Head of caudate nucleus (tissue), 42 donors: ENCODE measurements around the gene HCN3.
"Not testable (repeated sequence)": the region's sequence is repeated elsewhere in the genome, so short reads cannot be mapped to it uniquely, and the experiment has no call there.

Source experiments
- DNase-seq, 42 donors: peaks; one replicate each; pipeline versions ENCODE4 v3.0.0 to v3.0.0-alpha.2; 2020 to 2021; ENCODE audit warnings: mixed read lengths in 7 of 42
- intact Hi-C: fragments of 100-400 bp; cut with DNase I; formaldehyde crosslinking; loops from one replicate; pipeline ENCODE4 v1.15.0; 2022

The HCN3 gene

DNA sequence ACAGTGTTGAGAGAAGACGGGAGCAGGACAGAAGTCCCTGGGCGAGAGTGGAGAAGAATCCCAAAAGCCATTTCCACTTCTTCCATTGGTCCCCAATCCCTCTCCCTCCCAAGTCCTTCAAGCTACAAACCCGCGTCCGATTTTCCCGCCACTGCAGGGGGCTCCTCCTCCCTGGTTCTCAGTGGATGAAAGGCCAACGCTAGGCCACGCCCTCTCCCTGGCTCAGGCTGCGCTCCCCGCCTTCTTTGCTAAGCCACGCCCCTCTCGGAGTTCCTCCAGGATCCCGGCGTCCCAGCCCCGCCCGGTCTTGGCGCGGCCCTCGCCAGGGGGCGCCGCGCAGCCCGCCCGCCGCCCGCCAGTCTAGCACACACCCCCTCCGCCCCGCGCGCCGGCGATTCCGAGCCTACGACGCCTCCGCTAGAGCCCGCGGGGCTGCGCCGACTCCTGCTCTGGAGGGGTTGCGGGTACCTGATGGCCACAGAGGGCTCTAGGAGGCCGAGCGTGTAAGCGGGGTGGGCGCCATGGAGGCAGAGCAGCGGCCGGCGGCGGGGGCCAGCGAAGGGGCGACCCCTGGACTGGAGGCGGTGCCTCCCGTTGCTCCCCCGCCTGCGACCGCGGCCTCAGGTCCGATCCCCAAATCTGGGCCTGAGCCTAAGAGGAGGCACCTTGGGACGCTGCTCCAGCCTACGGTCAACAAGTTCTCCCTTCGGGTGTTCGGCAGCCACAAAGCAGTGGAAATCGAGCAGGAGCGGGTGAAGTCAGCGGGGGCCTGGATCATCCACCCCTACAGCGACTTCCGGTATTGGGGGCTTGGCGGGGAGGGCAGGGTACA lies at the start of gene HCN3:
HCN3 (plus strand) TSS at position 394 of the 832 bp plus-strand sequence; CDS start at position 522, 128 bp downstream.
- intact Hi-C loops = loop anchor here (5.0 kb wide), 1 partner anchor 45 kb away; the partner anchor contains the start of gene RUSC1
- peak; percentile 96 to 100 (median 99) for DNase-seq

DNA sequence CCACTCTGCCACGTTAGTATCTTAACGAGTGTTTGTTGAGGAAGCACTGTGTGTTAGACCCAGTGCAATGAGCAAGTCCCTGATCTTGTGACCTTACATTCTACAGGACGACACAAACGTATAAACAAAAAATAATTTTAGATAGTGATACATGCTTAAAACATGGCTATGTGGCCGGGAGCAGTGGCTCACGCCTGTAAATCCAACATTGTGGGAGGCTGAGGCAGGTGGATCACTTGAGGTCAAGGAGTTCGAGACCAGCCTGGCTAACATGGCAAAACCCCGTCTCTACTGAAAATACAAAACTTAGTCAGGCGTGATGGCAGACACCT lies 49.2 kb upstream of the HCN3 start:
- intact Hi-C loops = no loop called here
- no peak for DNase-seq

DNA sequence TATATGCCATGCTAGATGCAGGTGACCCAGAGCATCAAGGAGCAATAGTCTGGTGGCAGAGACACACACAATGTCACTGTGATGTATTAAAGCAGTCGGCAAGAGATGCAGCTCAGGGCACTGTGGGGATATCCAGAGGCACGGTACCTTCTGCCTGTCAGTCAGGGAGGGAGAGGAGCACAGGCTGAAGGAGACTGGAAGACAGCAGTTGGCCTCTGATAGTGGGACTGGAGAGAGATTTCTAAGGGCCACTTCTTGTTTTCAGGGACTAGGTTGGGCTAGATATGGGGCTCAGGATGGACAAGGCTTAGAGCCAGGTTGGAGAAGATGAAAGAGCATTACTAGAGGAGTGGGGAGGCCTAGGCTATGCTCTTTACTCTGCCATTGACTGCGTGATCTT lies 46.0 kb upstream of the HCN3 start:
- DNase-seq, intact Hi-C loops: not testable (repeated sequence)

DNA sequence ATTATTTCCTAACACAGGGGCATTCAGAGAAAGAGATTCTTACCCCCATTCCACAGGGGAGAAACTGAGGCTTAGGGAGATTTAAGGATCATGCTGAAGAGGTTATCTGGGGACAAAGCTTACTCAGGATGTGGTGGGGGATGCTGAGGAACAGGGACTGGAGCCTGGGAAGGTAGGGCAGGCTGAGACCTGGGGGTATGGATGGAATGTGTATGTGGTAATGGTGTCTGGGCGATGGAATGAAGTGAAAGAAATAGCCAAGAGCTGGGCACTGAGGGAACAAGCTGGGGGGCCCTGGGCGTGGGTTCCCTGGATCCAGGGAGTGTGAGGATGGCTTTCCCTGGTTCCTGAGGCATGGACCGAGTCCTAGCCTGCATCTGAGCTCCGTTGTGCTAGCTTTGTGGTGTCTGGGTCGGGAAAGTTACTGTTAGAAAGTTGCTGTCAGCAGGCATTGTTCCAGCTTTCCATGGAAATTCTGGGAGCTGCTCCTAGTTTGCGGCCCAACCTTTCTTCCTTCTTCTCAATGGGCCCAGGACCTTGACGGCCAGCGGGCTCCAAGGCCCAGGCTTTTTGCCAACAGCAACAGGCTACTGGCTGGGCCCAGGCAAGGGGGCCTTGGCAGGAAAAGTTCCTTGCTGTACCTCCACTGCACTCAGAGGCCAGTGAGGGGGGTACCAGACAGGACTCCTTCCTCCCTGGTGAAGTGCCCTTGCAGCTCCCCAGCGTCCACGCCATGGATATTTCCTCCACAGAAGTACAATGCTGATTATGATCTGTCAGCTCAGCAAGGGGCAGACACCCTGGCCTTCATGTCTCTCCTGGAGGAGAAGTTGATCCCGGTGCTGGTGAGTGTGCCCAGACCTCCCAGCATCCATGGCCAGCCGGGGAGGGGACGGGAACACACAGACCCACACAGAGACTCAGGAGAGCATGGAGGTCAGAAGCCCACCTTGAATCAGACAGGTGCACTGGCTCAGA lies 45.0 kb upstream of the HCN3 start:
- peak in 17 of 42 donors; percentile 12 to 64 (median 44) for DNase-seq
- intact Hi-C loops = not testable (repeated sequence)

DNA sequence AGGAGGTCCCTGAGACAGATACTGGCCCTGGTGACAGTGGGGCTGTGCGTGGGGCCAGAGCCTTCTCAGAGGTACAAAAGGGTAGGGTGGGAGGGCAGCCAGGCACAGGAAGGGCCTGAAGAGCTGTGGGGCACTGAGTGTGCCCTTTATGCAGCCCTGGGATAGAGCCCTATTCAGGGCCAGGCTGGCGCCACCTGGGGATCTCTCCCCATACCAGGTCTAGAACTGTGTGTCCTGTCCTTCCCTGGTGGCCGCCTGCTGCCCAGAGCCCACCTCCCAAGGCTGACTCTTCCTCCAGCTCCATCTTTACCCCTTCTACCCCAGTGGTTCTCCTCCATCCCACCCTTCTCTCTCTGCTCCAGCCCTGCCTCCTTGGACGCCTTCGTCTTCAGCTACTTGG lies 43.8 kb upstream of the HCN3 start:
- DNase-seq, intact Hi-C loops: not testable (repeated sequence)

DNA sequence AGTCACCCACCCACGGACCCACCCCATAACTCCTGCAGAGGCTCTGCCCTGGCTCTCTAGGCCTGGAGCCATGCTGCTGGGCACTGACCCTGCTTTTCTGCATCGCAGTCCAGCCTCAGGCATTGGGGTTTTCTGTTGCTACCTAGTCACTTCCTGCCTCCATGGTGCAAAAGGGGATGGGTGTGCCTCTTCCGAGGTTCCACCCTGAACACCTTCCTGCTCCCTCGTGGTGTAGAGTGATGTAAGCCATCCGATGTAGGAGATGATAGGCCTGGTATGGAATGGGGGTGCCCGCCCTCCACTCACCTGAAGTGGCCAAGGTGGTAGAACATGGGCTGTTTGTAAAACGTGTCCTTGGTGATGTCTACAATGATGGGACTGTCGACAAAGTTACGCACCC lies 41.9 kb upstream of the HCN3 start:
- DNase-seq, intact Hi-C loops: not testable (repeated sequence)

DNA sequence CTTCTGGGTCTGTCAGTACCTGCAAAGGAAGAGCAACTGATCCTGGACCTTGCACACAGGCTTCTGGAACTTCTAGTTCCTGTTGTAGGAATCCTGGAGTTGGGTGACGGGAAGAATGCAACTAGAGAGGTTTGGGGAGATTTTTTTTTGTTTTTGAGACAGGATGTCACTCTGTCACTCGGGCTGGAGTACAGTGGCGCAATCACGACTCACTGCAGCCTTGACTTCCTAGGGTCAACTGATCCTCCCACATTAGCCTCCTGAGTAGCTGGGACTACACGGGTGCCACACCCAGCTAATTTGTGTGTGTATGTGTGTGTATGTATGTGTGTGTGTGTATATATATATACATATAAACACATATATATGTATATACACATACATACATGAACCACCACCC lies 40.8 kb upstream of the HCN3 start:
- DNase-seq = peak in 1 of 42 donors; percentile 0
- intact Hi-C loops = no loop called here

DNA sequence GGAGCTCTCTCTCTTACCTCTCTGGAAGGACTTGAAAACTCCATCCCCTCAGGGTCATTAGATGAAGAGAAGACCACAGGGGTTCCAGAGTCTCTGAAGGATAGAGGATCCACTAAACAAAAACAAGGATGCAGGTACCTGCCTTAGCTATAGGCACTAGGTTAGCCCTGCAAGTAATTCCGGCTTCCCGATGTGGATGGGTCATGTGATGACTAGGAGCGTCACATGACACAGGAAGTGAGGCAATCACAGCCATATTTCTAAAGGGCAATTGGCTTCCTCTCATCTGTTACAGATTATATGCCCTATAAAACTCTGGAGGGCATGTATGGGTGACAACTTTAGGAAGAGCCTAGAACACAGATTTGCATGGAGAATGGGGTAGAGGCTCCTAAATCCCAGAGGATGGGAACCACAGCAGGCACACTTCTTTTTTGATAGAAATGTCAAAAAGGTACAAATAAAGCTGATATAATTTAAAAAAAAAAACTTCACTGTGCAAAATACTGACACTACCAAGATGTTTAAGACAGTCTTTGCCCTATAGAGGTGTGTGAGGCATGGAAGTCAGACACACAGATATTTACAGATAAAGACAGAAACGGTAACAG lies 36.1 kb upstream of the HCN3 start:
- DNase-seq = peak; percentile 59 to 95 (median 88)
- intact Hi-C loops = loop anchor here (5.0 kb wide), 1 partner anchor 34 kb away; the partner anchor contains the start of genes MTX1 and THBS3

DNA sequence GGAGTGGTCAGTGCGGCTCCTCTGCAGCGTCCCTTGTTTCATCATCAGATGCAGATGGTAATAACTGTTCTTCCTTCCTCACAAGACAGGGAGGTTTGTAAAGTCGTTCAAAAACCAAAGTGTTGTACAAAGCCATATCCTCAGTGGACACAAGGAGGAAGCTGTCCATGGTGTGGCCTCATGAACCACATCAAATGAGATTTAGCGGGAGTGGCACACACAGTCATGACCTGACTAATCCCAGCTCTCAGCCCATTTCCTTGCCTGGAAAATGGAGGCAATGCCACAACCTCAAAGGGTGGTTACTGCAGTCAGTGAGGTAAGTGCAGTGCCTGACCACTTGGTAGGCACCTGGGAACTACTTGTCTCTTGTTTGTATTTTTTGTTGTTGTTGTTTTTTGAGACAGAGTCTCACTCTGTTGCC lies 35.4 kb upstream of the HCN3 start:
- DNase-seq = no peak
- intact Hi-C loops = loop anchor here (5.0 kb wide), 1 partner anchor 35 kb away; the partner anchor contains the start of genes MTX1 and THBS3

DNA sequence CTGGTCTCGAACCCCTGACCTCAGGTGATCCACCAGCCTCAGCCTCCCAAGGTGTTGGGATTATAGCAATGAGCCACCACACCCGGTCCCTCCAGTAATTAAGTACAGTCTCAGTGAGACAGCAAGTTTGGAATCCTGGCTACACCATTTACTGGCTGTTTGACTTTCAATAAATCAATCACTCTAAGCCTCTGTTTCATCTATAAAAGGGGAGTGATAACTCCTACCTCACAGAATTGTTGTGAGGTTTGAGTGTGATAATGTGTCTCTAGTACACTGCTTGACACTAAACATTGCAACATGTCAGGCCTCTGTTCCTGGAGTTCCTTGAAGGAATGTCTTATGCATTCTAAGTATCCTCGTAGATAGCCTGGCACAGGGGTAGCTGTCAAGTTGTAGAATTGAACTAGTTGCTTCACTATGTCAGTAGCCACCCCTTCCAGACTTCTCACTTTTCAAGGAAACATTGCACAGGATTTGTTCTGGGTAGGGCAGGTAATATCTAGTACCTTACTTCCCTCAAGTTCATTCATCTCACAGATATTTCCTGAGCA lies 34.4 kb upstream of the HCN3 start:
- DNase-seq = no peak
- intact Hi-C loops = loop anchor here (5.0 kb wide), 1 partner anchor 36 kb away; the partner anchor contains the start of genes MTX1 and THBS3

DNA sequence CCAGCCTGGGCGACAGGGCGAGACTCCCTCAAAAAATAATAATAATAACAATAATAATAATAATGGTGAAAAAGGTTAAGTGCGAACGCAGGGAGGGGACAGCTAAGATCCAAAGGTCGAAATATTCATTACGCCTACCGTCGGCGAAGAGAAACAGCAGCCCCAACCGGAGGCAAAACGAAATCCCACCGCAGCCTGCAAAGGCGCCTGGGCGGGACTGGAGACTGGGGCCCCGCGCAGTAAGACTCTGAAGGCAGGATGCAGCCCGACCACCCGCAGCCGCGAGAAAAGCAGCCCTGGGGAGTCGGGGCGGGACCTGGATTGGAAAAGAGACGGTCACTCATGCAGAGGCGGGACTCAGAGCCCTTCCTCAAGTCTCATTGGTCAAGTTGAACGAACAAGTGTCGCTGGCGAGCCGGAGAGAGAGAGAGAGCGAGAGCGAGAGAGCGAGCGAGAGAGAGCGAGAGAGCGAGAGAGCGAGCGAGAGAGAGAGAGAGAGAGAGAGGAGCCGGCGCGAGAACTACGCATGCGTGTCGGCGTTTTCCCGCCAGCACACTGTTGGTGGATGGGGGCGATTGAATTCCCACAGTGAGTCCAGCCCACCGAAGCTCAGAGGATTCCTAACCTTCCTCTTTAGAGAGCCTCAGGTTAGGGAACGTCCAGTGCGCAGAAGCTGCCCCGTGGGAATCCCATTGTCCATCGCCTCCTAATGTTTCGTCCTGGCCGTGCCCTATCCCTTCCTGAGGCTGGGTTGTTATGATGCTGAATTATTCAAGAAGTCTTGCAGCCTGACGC lies 32.7 kb upstream of the HCN3 start:
- intact Hi-C loops = loop anchor here (5.0 kb wide), 1 partner anchor 37 kb away; the partner anchor contains the start of genes MTX1 and THBS3

DNA sequence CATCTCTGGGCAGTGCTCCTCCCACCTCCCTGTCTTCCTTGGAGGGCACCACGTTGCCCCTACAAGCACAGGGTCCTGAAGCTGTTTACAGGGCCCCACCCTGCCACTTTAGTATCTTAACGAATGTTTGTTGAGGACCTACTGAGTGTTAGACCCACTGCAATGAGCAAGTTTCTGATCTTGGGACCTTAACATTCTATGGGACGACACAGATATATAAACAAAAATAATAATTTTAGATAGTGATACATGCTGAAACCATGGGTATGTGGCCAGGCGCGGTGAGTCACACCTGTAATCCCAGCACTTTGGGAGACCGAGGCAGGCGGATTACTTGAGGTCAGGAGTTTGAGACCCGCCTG lies 32.1 kb upstream of the HCN3 start:
- DNase-seq = no peak
- intact Hi-C loops = no loop called here

More for the DNA sequence above, 32.7 kb upstream of the HCN3 start:
- DNase-seq = peak; percentile 92 to 99 (median 98)

DNA sequence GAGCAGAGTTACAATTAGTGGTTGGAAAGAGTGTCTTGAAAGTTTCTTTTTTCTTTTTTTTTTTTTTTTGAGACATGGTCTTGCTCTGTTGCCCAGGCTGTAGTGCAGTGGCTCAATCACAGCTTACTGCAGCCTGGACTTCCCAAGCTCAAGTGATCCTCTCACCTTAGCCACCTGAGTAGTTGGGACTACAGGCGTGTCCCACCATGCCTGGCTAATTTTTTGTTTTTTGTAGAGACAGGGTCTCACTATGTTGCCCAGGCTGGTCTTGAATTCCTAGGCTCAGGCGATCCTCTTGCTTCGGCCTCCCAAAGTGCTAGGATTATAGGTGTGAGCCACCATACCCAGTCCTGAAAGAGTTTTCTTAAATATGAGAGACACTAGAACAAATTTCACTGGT lies 30.5 kb upstream of the HCN3 start:
- intact Hi-C loops, DNase-seq: not testable (repeated sequence)

DNA sequence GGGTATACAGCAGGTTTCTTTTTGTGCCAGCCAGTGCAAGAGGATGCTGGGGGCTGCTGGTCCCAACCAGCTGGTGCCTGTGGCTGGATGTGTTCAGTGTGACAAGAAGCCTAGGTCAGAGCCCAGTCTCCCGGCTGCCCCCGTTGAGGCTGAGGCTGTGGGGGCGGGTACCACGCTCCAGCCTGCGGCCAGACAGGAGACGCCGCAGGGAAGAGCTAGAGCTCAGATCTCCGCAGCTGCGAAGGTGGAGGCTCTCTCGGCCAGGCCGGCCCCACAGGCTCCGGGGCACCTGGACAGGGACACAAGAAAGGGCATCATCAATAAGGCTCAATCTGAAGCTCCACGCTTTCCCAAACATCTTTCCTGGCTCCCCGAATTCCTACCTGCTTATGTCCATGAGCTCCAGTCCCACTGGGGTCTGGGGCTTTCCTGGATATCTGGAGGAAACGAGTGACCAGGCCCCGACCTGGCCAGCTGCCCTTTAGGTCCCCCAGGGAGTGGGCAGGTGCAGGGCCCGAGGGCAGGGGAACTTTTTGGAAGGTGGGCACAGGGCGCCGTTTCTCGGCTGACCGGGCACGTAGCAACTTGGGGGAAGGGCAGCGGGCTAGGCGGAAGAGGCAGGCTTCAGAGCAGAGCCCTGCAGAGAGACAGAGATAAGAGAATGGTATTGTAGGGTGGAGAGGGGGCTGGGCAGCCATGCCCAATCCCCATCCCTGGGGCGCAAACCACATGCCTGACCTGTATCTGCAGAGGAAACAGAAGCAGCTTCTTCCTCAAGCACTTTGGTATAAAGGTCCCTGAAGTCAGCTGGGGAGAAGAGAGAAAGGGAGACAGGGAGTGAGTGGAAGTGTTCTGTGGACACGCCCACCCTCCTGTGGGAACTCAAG lies 29.4 kb upstream of the HCN3 start:
- DNase-seq = no peak
- intact Hi-C loops = no loop called here

DNA sequence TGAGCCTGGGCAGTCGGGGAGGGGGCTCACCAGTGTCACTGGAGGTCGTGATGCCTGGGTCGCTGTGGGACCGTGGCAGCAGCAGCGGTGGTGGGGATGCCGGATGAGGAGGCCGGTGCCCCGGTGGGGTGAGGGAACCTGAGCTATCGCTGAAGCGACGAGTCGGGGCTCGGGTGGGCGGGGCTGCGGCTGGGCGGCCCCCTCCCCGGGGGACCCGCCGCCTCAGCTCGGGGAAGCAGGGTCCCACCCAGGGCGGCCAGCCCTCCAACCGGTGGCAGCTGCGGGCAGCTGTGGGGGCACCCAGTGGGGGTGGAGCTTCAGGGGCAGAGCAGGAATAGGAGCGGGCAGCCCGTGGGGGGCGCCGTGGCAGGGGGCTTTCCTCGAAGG lies 27.0 kb upstream of the HCN3 start:
- DNase-seq = no peak
- intact Hi-C loops = loop anchor here (10.0 kb wide), 1 partner anchor 345 kb away; no protein-coding TSS in a partner anchor

DNA sequence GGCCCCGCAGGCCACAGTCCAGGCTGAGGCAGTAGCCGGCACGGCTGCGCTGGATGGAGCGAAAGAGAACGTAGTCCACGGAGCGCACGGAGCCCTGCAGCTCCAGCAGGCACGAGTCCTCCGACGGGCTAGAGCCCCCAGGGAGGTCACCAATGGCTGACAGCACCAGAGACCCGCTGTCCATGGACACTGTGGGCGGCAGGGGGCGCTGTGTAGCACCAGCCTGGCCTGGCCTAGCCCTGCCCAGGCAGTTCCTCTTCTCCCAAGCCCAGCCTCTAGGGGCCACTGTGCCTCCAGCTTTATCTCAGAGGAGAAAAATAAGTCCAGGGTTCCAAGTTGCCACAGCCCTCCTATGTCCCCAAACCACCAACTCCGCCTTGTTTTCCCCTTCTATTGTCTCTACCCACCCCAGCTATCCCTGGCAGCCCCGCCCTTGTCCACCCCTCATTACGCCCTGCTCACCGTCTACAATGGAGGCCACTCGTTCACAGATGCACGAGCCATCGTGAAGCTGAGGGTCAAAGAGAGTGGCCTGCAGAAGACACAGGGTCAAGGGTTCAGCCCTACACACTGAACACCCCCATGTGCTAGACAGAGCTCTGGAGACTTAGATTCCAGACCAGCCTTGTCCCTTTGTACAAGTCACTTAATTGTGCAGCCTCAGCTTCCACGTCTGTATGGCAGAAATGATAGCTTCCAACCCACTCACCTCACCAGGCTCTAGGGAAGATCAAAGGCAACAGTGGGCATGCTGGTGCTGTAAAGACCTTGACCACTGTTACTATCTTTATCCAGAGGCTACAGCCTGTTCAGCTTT lies 26.4 kb upstream of the HCN3 start:
- intact Hi-C loops = loop anchor here (10.0 kb wide), 1 partner anchor 344 kb away; no protein-coding TSS in a partner anchor
- peak; percentile 88 to 97 (median 93) for DNase-seq
